ENCODE results near the gene AMPH.
"Not testable (repeated sequence)": the region's sequence is repeated elsewhere in the genome, so short reads cannot be mapped to it uniquely, and the experiment has no call there.

AMPH gene

GRCh38 chr7:38359071-38359601 lies 272.0 kb downstream of the AMPH start:
- H3K36me3 ChIP-seq (ENCODE audit: insufficient read depth, low read length); H3K4me1 ChIP-seq (ENCODE audit: insufficient read depth, low read length): not testable (repeated sequence)

DNA sequence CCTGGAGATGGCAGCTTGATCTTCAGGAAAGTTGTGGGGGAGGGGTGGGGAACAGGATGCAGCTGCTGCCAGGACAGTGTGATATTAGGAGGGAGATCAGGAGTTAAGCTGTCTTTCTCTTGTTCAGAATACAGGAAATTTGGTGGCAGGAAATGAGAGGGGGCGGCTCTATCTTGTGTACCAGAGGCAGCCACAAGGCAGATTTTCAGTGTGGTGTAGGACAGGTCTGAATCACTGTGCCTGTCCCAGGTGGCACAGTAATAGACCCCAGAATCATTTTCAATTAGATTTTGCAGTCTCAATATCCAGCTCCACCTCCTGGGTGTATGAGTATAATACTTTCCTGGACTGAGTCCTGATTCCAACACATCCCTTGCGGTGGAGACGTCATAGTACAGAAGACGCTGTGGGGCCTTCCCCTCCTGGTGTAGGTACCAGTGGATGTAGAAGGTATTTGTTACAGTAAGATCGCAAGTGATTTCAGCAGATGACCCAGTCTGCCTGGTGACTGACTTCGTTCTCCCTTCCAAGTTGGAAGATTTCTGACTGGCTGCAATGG lies 272.8 kb downstream of the AMPH start:
- H3K27me3 ChIP-seq (ENCODE audit: insufficient read depth, low read length); H3K4me3 ChIP-seq (ENCODE audit: low read length); H3K9me3 ChIP-seq (ENCODE audit: low read length); H3K36me3 ChIP-seq (ENCODE audit: insufficient read depth, low read length); H2AFZ ChIP-seq (ENCODE audit: low read depth, low read length); H3K4me1 ChIP-seq (ENCODE audit: insufficient read depth, low read length): not testable (repeated sequence)

More at GRCh38 chr7:38359071-38359601, 272.0 kb downstream of the AMPH start:
- not testable (repeated sequence) for H2AFZ ChIP-seq (ENCODE audit: low read depth, low read length); H3K9me3 ChIP-seq (ENCODE audit: low read length); H3K4me3 ChIP-seq (ENCODE audit: low read length); H3K27me3 ChIP-seq (ENCODE audit: insufficient read depth, low read length)

- H3K9me3 ChIP-seq (ENCODE audit: low read length); H3K4me1 ChIP-seq (ENCODE audit: insufficient read depth, low read length); H3K27me3 ChIP-seq (ENCODE audit: insufficient read depth, low read length); H2AFZ ChIP-seq (ENCODE audit: low read depth, low read length); H3K4me3 ChIP-seq (ENCODE audit: low read length); H3K36me3 ChIP-seq (ENCODE audit: insufficient read depth, low read length): not testable (repeated sequence)
These were observed 276.8 kb downstream of the AMPH start for GRCh38 chr7:38354271-38354851.

DNA sequence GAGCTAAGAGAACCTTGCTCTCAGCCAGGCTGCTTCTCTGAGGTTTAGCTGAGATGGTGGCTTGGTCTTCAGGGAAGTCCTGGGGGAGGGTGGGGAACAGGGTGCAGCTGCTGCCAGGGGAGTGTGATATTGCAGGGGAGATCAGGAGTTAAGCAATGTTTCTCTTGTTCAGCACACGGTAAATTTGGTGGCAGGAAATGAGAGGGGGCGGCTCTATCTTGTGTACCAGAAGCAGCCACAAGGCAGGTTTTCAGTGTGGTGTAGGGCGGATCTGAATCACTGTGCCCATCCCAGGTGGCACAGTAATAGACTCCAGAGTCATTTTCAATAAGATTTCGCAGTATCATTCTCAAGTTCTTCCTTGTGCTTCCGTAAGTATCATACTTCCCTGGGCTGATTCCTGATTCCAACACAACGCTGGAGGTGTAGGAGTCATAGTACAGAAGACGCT lies 277.7 kb downstream of the AMPH start:
- not testable (repeated sequence) for H3K27me3 ChIP-seq (ENCODE audit: insufficient read depth, low read length); H2AFZ ChIP-seq (ENCODE audit: low read depth, low read length); H3K36me3 ChIP-seq (ENCODE audit: insufficient read depth, low read length); H3K4me3 ChIP-seq (ENCODE audit: low read length); H3K9me3 ChIP-seq (ENCODE audit: low read length); H3K4me1 ChIP-seq (ENCODE audit: insufficient read depth, low read length)

- Histone ChIP-seq H3K27me3 (ENCODE audit: insufficient read depth, low read length) (no peaks in the 10 kb centered on the region), H3K9me3 (ENCODE audit: low read length) (no peaks in the 10 kb centered on the region), H3K36me3 (ENCODE audit: insufficient read depth, low read length) (no peaks in the 10 kb centered on the region)
These were observed 279.6 kb downstream of the AMPH start for GRCh38 chr7:38351601-38352000.

DNA sequence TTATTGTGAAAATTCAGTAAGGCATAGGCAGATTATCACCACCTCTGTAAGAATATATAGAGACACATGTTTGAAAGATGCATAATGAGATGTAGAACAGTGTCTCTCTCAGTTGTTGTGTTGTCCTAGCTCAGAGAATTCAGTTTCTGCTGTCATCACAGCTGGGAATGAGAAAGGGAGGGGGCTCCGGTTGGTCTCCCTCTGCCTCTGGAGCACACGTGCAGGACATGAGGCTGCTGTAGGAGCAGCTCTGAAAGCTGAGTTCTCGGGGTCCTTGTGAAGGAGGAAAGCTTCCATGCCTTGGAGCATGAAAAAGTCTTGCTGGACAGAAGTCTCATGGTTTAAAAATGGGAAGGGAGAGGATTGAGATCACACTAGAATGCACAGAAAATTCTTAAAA lies 280.4 kb downstream of the AMPH start:
- H3K27me3 ChIP-seq (ENCODE audit: insufficient read depth, low read length); H3K9me3 ChIP-seq (ENCODE audit: low read length); H2AFZ ChIP-seq (ENCODE audit: low read depth, low read length); H3K36me3 ChIP-seq (ENCODE audit: insufficient read depth, low read length); H3K4me1 ChIP-seq (ENCODE audit: insufficient read depth, low read length); H3K4me3 ChIP-seq (ENCODE audit: low read length): not testable (repeated sequence)

More at GRCh38 chr7:38351601-38352000, 279.6 kb downstream of the AMPH start:
- Histone ChIP-seq H2AFZ (ENCODE audit: low read depth, low read length) (no peak overlapping the region), H3K4me1 (ENCODE audit: insufficient read depth, low read length) (no peaks in the 10 kb centered on the region), H3K4me3 (ENCODE audit: low read length) (no peak overlapping the region)

- H3K36me3 ChIP-seq (ENCODE audit: insufficient read depth, low read length); H2AFZ ChIP-seq (ENCODE audit: low read depth, low read length); H3K4me3 ChIP-seq (ENCODE audit: low read length); H3K4me1 ChIP-seq (ENCODE audit: insufficient read depth, low read length); H3K9me3 ChIP-seq (ENCODE audit: low read length); H3K27me3 ChIP-seq (ENCODE audit: insufficient read depth, low read length): not testable (repeated sequence)
These were observed 281.1 kb downstream of the AMPH start for GRCh38 chr7:38349869-38350583.

- not testable (repeated sequence) for H2AFZ ChIP-seq (ENCODE audit: low read depth, low read length); H3K27me3 ChIP-seq (ENCODE audit: insufficient read depth, low read length); H3K4me1 ChIP-seq (ENCODE audit: insufficient read depth, low read length); H3K9me3 ChIP-seq (ENCODE audit: low read length); H3K4me3 ChIP-seq (ENCODE audit: low read length); H3K36me3 ChIP-seq (ENCODE audit: insufficient read depth, low read length)
These were observed 281.9 kb downstream of the AMPH start for GRCh38 chr7:38349126-38349795.

DNA sequence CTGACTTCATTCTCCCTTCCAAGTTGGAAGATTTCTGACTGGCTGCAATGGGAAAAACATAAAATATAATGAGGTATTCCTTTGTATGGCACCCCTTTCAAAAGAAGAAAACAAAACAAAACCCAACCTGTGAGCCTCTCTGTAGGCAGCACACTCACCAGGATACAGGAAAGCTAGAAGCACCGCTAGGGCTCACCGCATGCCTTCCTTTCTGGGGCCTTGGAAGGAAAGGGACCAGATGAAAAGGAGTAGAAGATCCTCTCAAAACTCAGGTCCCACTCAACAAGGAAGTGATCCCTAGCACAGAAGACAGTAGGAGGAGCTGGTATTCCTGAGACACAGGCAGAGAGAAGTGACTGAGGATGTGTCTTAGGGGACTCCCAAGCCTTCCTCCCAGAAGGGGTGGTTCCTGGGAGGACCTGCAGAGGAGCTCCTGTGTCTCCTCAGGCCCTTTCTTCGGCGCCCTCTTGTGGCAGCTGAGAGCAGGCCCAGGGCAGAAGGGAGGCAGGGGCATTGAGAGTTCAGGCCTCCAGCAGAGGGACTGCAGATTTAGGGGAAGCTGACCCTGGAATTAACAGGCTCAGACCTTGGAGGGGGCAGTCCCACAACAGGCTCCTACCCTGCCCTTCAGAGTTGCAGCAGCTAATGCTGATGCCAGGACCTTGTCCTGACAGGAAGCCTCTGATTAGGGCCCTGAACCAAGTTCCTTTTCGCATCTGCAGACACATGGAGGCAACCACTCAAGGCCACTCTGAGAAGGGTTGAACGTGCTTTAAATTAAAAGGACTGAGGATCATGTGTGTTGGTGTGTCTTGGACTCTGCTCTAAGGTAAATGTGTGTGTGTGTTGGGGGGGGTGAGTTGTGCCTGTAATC lies 285.6 kb downstream of the AMPH start:
- not testable (repeated sequence) for H3K9me3 ChIP-seq (ENCODE audit: low read length); H3K4me1 ChIP-seq (ENCODE audit: insufficient read depth, low read length); H2AFZ ChIP-seq (ENCODE audit: low read depth, low read length); H3K4me3 ChIP-seq (ENCODE audit: low read length); H3K27me3 ChIP-seq (ENCODE audit: insufficient read depth, low read length); H3K36me3 ChIP-seq (ENCODE audit: insufficient read depth, low read length)

DNA sequence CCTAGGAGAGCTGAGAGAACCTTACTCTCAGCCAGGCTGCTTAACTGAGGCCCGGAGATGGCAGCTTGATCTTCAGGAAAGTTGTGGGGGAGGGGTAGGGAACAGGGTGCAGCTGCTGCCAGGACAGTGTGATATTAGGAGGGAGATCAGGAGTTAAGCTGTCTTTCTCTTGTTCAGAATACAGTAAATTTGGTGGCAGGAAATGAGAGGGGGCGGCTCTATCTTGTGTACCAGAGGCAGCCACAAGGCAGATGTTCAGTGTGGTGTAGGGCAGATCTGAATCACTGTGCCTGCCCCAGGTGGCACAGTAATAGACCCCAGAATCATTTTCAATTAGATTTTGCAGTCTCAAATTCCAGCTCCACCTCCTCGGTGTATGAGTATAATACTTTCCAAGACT lies 286.4 kb downstream of the AMPH start:
- not testable (repeated sequence) for H3K36me3 ChIP-seq (ENCODE audit: insufficient read depth, low read length)

DNA sequence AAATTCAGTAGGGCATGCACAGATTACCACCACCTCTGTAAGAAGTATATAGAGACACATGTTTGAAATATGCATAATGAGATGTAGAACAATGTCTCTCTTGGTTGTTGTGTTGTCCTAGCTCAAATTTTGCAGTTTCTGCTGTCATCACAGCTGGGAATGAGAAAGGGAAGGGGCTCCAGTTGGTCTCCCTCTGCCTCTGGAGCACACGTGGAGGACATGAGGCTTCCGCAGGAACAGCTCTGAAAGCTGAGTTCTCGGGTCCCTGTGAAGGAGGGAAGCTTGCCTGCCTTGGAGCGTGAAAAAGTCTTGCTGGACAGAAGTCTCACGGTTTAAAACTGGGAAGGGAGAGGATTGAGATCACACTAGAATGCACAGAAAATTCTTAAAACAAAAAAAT lies 289.0 kb downstream of the AMPH start:
- not testable (repeated sequence) for H3K9me3 ChIP-seq (ENCODE audit: low read length); H3K4me1 ChIP-seq (ENCODE audit: insufficient read depth, low read length); H3K4me3 ChIP-seq (ENCODE audit: low read length); H3K36me3 ChIP-seq (ENCODE audit: insufficient read depth, low read length); H2AFZ ChIP-seq (ENCODE audit: low read depth, low read length); H3K27me3 ChIP-seq (ENCODE audit: insufficient read depth, low read length)

More for the DNA sequence above, 286.4 kb downstream of the AMPH start:
- H3K4me1 ChIP-seq (ENCODE audit: insufficient read depth, low read length); H3K9me3 ChIP-seq (ENCODE audit: low read length); H2AFZ ChIP-seq (ENCODE audit: low read depth, low read length); H3K4me3 ChIP-seq (ENCODE audit: low read length); H3K27me3 ChIP-seq (ENCODE audit: insufficient read depth, low read length): not testable (repeated sequence)

- not testable (repeated sequence) for H3K4me3 ChIP-seq (ENCODE audit: low read length); H3K27me3 ChIP-seq (ENCODE audit: insufficient read depth, low read length); H3K36me3 ChIP-seq (ENCODE audit: insufficient read depth, low read length); H3K9me3 ChIP-seq (ENCODE audit: low read length); H2AFZ ChIP-seq (ENCODE audit: low read depth, low read length); H3K4me1 ChIP-seq (ENCODE audit: insufficient read depth, low read length)
These were observed 289.9 kb downstream of the AMPH start for GRCh38 chr7:38341172-38341705.
